HG03571 (cell line): Measurements from ENCODE around the gene FGF2.
A peak's percentile ranks its signal among the peaks of the same experiment; 100 is the strongest.
"Not testable (repeated sequence)": the region's sequence is repeated elsewhere in the genome, so short reads cannot be mapped to it uniquely, and the experiment has no call there.

Experiments
- ATAC-seq: cut with Tn5 transposase; IDR thresholded peaks from one replicate; pipeline ENCODE4 v1.9.1; 2021; ENCODE audit not compliant: unreplicated experiment

Gene FGF2

GRCh38 chr4:122844391-122844790 is 17.8 kb downstream of the FGF2 start:
- not testable (repeated sequence) for ATAC-seq

- ATAC-seq = no peak
These were observed 18.4 kb downstream of the FGF2 start for GRCh38 chr4:122845066-122845465.

GRCh38 chr4:122845760-122846159 is 19.1 kb downstream of the FGF2 start:
- peak; percentile 66 for ATAC-seq

GRCh38 chr4:122847931-122848330 is 21.3 kb downstream of the FGF2 start:
- ATAC-seq = no peak

GRCh38 chr4:122849789-122850188 is 23.2 kb downstream of the FGF2 start:
- ATAC-seq = not testable (repeated sequence)

- no peak for ATAC-seq
These were observed 24.9 kb downstream of the FGF2 start for GRCh38 chr4:122851568-122851967.

- no peak for ATAC-seq
These were observed 28.1 kb downstream of the FGF2 start for GRCh38 chr4:122854447-122855352.

- no peak for ATAC-seq
These were observed 28.8 kb downstream of the FGF2 start for GRCh38 chr4:122855353-122855890.

- no peak for ATAC-seq
These were observed 30.5 kb downstream of the FGF2 start for GRCh38 chr4:122857160-122857559.

- ATAC-seq = no peak
These were observed 32.1 kb downstream of the FGF2 start for GRCh38 chr4:122858705-122859104.

- no peak for ATAC-seq
These were observed 34.7 kb downstream of the FGF2 start for GRCh38 chr4:122861172-122861943.

GRCh38 chr4:122863639-122864038 is 37.0 kb downstream of the FGF2 start:
- ATAC-seq = no peak

GRCh38 chr4:122865425-122865824 is 38.8 kb downstream of the FGF2 start:
- no peak for ATAC-seq

- ATAC-seq = not testable (repeated sequence)
These were observed 41.6 kb downstream of the FGF2 start for GRCh38 chr4:122868235-122868634.

- no peak for ATAC-seq
These were observed 46.5 kb downstream of the FGF2 start for GRCh38 chr4:122873146-122873545.

- no peak for ATAC-seq
These were observed 47.4 kb downstream of the FGF2 start for GRCh38 chr4:122873821-122874593.

GRCh38 chr4:122875949-122876348 is 49.3 kb downstream of the FGF2 start:
- no peak for ATAC-seq

- ATAC-seq = no peak
These were observed 49.8 kb downstream of the FGF2 start for GRCh38 chr4:122876456-122876855.

- ATAC-seq = no peak
These were observed 52.4 kb downstream of the FGF2 start for GRCh38 chr4:122879001-122879400.

- no peak for ATAC-seq
These were observed 56.5 kb downstream of the FGF2 start for GRCh38 chr4:122882857-122883735.
